ENCODE results near the gene PSD4. TPM values are rescaled to one million over a fixed set of nuclear protein-coding genes. Genes with fewer than 3 reads are reported as not detected.
A peak's percentile ranks its signal among the peaks of the same experiment; 100 is the strongest.

The PSD4 gene
- total and polyA plus RNA-seq, 2 experiments from 2014 or later = 2.5 to 9.0 TPM

DNA sequence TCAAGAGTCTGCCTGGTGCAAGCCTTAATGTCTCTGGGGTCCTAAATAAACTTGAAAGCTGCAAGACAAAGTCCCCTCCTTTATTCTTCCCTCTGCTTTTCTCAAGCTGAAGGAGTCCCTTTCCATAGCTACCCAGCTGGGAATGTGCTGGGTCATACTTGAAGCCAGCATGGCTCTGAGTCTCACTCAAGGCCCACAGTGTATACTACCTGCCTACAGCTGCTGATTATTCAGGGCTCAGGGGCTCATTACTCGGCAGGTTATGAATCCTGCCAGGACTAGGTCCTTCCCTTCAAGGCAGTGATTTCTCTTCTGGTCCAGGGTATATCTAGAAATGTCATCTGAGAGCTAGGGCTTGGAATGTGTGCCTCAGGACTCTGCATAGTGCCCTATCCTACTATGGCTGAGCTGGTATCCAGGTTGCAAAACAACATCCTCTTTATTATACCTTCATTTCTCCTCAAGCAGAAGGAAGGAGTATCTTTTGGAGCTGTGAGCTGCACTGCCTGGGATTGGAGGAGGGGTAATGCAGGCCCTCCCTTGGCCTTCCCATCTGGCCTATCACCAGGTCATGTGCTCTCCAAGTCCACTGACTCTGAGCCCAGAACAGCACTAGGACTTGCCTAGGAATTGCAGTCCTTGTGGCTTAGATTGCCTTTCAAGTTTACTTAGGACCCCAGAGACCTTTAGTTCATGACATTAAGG, 24.1 kb upstream of the PSD4 start:
- Histone ChIP-seq H3K4me3 (no peak overlapping the region), H3K27ac (no peak overlapping the region), H3K9me3 (ENCODE audit: low read depth) (no peaks in the 10 kb centered on the region), H3K27me3 (no peaks in the 10 kb centered on the region), H3K36me3 (no peaks in the 10 kb centered on the region), H3K4me1 (ENCODE audit: low read depth) (no peaks in the 10 kb centered on the region)
- no peak for DNase-seq (ENCODE audit: low read depth in 1 of 2, low spot score in 1 of 2)
- TF ChIP-seq, protein P1, sequence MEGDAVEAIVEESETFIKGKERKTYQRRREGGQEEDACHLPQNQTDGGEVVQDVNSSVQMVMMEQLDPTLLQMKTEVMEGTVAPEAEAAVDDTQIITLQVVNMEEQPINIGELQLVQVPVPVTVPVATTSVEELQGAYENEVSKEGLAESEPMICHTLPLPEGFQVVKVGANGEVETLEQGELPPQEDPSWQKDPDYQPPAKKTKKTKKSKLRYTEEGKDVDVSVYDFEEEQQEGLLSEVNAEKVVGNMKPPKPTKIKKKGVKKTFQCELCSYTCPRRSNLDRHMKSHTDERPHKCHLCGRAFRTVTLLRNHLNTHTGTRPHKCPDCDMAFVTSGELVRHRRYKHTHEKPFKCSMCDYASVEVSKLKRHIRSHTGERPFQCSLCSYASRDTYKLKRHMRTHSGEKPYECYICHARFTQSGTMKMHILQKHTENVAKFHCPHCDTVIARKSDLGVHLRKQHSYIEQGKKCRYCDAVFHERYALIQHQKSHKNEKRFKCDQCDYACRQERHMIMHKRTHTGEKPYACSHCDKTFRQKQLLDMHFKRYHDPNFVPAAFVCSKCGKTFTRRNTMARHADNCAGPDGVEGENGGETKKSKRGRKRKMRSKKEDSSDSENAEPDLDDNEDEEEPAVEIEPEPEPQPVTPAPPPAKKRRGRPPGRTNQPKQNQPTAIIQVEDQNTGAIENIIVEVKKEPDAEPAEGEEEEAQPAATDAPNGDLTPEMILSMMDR (IDR thresholded peaks at IDR 0.05; ENCODE audit: low read depth, low read length) = no peak

DNA sequence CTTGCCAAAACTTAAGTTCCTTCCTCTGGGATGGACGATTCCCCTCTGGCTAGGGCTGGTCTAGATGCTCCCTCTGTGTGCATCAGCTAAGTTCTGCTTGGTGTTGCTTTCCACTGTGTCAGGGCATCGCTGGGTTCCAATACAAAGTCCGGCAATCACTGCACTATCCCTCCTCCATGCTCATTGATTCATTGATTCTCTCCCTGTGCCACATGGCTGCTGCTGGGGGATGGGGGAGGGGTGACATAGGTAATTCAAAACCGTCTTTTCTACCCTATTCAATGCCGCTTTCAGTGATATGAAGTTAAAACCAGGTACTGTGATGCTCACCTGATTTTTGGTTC, 23.5 kb upstream of the PSD4 start:
- H3K4me1 ChIP-seq (ENCODE audit: low read depth) = no peaks in the 10 kb centered on the region
- DNase-seq (ENCODE audit: low read depth in 1 of 2, low spot score in 1 of 2) = no peak

DNA sequence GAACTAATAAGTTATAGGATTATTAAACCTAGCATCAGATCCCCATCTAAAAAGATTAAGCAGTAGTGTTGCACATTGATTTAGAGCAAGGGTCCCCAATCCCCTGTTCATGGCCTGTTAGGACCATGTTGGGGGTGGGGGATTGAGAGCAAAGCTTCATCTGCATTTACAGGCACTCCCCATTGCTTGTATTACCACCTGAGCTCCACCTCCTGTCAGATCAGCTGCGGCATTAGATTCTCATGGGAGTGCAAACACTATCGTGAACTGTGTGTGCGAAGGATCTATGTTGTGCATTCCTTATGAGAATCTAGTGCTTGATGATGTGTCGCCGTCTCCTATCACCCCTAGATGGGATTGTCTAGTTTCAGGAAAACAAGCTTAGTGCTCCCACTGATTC, 18.4 kb upstream of the PSD4 start:
- Histone ChIP-seq H3K4me1 (ENCODE audit: low read depth) (no peaks in the 10 kb centered on the region), H3K4me3 (no peak overlapping the region), H3K36me3 (no peaks in the 10 kb centered on the region), H3K27ac (no peak overlapping the region), H3K27me3 (no peaks in the 10 kb centered on the region), H3K9me3 (ENCODE audit: low read depth) (no peaks in the 10 kb centered on the region)
- TF ChIP-seq, protein P1 (IDR thresholded peaks at IDR 0.05; ENCODE audit: low read depth, low read length) = no peak
- no peak for DNase-seq (ENCODE audit: low read depth in 1 of 2, low spot score in 1 of 2)

More for the DNA sequence above, 23.5 kb upstream of the PSD4 start:
- Histone ChIP-seq H3K9me3 (ENCODE audit: low read depth) (no peaks in the 10 kb centered on the region), H3K4me3 (no peak overlapping the region), H3K27ac (no peak overlapping the region), H3K27me3 (no peaks in the 10 kb centered on the region), H3K36me3 (no peaks in the 10 kb centered on the region)
- TF ChIP-seq, protein P1 (IDR thresholded peaks at IDR 0.05; ENCODE audit: low read depth, low read length) = no peak

DNA sequence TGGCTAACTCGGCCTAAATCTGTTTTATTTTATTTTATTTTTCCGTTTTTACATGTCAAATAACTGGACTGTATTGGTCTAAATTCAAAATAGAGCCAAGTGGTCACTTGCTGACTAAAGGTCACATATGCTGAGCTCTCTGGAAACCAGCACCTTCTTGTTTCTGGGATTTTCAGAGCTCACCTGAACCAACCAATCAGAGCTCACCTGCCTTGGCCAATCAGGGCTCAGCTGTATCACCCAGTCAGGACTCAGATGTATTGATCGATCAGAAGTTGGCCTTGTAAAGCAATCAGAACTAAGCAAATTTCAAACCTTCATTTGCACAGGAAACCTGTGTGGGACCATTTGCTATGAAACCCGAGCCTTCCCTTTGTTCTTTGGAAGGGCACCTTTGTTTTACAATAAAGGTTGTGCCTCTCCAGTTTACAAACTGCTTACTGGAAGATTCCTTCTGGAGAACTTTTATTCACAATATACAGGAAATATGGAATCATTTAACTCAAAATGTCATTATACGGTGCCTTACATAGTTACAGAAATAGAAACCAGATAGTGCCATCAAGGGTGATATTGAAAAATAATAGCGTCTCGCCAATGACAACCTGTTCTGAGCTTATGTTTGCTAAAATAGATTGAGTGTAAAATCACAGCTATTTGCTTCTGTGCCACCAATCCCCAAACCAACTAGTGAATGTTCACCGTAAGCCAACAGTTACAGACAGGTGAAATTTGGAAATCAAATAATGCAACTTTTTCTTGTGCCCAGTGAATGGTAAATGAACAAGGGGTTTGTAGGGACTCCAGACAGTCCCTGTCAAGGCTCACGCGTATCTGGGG, 17.3 kb upstream of the PSD4 start:
- H3K27me3 ChIP-seq = no peaks in the 10 kb centered on the region
- TF ChIP-seq, protein P1 (IDR thresholded peaks at IDR 0.05; ENCODE audit: low read depth, low read length) = no peak
- DNase-seq (ENCODE audit: low read depth in 1 of 2, low spot score in 1 of 2) = no peak

DNA sequence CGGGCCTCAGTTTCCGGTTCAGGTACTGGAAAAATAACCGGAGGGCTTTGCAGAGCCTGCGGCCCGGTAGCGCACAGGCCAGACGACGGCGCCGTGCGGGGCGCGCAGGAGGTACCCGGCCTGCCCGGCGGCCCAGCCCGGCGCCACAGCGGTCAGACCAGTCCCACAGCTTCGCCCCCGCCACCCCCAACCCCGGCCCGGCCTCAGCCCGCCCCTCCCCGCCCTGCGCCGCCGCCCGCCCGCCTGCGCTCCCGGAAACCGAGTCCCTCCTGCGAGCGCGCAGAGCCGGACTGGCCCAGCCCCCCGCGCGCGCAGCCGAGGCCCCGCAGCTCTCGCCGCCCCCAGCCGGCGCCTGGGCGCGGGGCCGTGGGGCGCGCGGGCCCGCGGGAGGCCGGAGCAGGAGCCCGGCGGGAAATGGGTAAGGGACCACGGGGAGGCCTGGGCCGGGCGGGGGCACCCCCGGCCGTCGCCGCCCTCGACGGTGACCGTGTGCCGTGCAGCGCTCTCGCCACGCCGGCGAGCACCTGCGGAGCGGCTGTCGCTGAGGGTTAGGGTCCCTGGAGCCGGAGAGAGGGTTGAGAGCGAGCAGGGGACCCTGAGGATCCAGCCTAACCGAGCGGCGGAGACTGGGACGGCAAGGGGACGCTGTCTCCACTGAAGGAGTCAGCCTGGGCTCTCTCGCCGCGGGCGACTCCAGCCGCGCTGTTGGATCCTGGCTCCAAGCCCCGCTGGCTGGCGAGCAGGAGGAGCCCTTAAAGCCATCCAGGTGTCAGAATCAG, 16.5 kb upstream of the PSD4 start:
- H3K27me3 ChIP-seq = no peaks in the 10 kb centered on the region
- H3K36me3 ChIP-seq = no peaks in the 10 kb centered on the region
- no peaks in the 10 kb centered on the region for H3K9me3 ChIP-seq (ENCODE audit: low read depth)
- H3K4me1 ChIP-seq (ENCODE audit: low read depth) = no peaks in the 10 kb centered on the region
- DNase-seq (ENCODE audit: low read depth in 1 of 2, low spot score in 1 of 2) = peak; percentile 16 to 70
- peak overlapping the region; percentile 30 for H3K27ac ChIP-seq
- TF ChIP-seq, protein P1 (IDR thresholded peaks at IDR 0.05; ENCODE audit: low read depth, low read length) = no peak
- peak overlapping the region; percentile 55 for H3K4me3 ChIP-seq

More for the DNA sequence above, 17.3 kb upstream of the PSD4 start:
- Histone ChIP-seq H3K9me3 (ENCODE audit: low read depth) (no peaks in the 10 kb centered on the region), H3K36me3 (no peaks in the 10 kb centered on the region), H3K4me1 (ENCODE audit: low read depth) (no peaks in the 10 kb centered on the region), H3K4me3 (peak overlapping the region; percentile 55), H3K27ac (peak overlapping the region; percentile 30)
